DMS 273 treated with DMSO at 0.1 percent for 48 hours (cell line): ENCODE measurements around the gene RIPPLY3.
"Not testable (repeated sequence)": the region's sequence is repeated elsewhere in the genome, so short reads cannot be mapped to it uniquely, and the experiment has no call there.

ENCODE experiments used
- DNase-seq: peaks from one replicate; lab custom pipeline; 2025; lab: John Stamatoyannopoulos, UW

The RIPPLY3 gene

DNA sequence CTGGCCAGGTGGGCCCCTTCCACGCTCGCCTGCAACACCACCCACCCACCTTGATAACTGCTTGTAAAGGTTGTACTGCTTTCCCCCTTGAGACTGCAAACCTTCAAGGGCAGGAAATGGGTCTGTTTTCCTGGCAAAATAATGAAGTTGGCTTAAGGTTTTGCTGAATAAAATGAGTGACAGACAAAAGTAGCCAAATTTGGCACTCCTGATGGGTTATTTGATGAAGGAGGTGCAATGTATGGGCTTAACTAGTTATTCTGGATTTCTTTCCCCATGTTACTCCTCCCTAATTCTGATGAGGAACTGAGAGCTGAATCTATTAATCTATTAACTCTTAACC, 25.5 kb upstream of the RIPPLY3 start:
- no peak for DNase-seq

DNA sequence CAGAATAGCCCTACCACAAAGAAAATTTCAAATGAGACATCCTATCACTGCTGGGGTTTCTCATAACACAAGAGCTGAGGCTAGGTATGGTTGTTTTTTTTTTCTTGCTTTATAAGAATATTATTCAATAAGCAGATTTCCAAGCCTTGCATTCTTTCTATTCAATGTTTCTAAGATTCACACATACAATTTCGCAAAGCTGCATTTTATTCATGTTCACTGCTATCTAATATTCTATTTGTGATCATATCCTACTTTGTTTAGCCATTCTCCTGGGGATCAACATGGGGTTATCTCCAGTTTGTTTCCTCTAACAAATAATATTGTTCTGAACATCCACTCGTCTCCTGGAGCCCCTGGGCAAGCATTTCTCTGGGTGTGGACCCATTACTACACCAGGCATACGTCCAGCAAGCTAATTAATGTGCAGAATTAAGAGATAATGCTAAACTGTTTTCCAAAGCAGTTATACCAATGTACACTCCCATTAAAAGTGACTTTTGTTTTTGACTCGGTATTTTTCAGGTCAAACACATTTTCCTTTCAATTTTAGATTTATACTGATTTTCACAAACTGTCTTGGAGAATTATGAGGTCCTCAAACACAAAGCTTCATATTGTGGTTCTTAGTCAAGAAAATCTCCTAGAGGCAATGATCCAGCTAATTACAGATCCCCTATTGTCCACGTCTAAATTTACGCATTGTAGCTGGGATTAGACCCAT, 24.4 kb upstream of the RIPPLY3 start:
- DNase-seq, result no peak

DNA sequence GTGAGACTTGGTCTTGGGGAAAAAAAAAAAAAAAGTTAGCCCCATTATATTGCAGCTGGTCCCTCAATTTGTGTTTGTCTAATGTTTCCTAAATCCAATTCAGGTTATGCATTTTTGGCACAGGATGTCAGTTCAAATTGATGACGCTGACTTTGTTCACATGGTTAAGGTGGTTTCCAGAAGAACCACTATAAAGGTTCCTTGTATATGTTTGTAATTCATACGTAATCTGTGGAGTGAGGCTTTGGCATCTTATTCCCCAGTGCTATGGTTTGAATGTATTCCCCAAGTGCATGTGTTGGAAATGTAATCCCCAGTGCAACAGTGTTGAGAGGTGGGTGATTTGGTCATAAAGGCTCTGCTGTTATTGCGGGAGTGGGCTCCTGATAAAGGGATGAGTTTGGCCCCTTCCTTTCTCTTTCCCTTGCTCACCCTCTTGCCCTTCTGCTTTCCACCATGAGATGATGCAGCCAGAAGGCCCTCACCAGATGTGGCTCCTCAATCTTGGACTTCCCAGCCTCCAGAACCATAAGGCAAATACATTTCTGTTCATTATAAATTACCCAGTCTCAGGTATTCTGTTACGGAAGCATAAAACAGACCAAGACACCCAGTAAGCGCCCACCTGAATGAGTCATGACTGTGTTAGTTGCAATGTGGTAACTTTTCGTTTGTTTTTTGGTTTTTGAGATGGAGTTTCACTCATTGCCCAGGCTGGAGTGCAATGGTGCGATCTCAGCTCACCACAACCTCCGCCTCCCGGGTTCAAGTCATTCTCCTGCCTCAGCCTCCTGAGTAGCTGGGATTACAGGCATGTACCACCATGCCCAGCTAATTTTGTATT, 20.5 kb upstream of the RIPPLY3 start:
- no peak for DNase-seq

DNA sequence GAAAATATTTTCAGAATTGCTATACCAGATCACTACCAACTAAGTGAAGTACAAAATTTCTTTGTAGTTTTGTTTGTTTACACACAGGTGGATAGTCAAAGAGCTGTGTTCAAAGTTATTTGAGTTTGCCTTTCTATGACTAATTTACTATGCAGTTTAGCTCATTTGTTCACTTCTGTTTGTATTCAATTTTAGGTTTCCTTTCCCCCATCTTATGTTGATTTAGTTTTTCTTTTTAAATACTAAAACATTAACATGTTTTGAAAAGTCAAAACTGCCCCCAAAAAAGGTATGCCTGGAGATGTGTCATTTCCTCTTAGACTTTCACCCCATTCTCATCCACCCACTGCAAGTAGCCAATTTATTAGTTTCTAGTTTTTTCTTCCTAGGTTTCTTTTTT, 18.7 kb upstream of the RIPPLY3 start:
- DNase-seq, result no peak

DNA sequence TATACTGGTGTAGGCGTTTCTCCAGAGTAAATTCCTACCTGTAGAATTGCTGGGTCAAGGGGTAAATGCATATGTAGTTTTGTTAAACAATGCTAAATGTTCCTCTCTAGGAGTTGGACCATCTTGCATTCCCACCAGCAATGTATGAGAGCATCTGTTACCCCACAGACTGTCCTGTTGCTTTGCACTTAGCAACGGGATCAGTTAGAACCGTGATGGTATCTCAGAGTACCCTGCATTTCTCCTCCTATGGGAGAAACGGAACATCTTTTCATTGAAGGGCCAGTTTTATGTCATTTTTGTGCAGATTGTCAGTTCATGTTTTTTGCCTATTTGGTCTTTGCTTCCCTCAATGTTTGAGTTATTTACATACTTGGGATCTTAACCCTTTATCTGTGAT, 18.0 kb upstream of the RIPPLY3 start:
- DNase-seq, result no peak

DNA sequence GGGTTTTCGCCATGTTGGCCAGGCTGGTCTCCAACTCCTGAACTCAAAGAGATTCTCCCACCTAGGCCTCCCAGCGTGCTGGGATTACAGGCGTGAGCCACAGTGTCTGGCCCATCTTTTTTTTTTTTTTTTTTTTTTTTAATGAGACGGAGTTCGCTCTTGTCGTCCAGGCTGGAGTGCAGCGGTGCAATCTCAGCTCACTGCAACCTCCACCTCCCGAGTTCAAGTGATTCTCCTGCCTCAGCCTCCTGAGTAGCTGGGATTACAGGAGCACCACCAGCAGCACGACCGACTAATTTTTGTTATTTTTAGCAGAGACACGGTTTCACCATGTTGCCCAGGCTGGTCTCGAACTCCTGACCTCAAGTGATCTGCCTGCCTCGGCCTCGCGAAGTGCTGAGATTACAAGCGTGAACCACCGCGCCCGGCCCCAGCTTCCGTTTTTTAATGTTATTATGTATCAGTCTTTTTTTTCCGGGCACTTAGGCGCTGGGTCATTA, 17.3 kb upstream of the RIPPLY3 start:
- DNase-seq, result not testable (repeated sequence)

DNA sequence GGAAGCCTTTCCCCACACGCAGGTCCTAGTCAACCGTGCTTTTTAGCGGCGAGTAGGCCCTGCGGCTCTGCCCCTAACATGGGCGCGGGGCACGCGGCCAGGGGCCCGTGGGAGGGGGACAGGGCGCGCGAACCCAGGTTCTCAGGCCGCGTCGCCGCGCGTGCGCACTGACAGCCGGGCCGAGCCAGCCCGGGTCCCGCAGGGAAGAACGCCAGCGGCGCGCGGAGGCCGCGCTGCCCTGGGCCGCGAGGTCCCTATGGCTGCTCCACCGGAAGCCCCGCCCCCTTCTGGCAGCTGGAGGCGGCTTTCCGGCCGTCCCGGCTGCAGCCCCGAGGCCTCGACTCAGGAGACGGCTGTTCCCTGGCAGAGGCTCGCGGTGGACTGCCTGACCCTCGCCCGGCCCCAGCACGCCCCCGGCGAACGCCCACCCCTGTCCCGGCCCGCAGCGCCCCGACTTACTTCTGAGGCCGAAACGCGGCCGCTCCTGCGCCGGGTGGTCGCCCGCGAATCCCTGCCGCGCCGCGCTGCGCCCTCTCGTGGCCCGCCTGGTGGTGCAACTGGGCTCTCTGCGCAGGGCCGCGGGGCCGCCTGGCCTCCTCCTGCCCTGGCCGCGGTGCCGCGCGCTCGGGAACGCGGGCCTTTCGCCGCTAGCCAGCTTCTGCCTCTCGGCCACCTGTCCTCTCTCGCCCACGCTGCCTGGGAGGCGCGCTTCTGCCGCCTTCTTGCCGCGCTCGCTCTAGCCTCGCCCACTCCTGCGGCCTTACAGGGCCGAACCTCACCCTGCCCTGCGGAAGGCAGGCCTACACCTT, 16.6 kb upstream of the RIPPLY3 start:
- peak; percentile 66 for DNase-seq

DNA sequence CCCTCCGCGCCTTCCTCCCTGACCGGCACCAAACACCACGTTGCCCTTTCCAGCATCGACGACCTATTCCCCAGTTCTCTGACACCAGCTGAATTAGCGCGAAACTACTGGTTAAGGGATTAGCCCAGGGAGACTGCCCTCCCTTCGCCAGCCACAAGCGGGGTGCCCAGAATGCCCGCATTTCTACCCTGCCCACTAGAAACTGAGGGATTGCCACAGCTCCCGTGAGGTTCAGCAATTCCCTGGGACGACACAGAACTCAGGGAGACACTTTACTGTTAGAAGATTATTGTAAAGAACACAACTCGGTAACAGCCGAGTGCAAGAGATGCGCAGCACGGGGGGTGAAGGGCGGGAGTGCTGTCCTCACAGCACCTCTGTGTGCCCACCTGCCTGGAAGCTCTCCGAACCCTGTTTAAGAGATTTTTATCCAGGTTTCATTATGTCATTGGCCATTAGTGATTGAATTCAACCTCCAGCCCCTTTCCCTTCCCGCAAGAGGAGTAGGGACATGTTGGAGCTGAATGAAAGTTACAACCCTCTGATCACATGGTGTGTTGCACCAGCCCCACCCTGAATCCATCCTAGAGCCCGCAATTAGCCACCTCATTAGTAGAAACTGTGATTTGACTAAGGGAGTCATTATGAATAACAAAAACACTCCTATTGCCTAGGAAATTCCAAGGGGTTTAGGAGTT, 15.8 kb upstream of the RIPPLY3 start:
- no peak for DNase-seq

DNA sequence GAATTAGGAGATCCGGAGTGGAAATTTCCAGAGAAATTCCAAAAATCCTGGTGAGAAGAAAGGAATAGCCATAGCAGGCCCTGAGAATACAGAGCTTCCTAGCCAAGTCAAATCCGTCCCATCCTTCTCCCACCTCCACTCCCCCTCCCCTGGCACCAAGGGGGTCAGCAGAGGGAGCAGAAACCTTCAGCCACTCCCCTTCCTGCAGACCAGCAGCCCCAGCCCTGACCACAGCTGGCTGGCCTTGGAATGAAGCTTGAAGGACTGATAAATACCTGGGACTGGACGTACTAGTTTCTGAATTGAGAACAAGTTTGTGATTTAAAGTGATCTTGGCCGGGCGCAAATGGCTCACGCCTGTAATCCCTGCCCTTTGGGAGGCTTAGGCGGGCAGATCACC, 13.8 kb upstream of the RIPPLY3 start:
- no peak for DNase-seq

DNA sequence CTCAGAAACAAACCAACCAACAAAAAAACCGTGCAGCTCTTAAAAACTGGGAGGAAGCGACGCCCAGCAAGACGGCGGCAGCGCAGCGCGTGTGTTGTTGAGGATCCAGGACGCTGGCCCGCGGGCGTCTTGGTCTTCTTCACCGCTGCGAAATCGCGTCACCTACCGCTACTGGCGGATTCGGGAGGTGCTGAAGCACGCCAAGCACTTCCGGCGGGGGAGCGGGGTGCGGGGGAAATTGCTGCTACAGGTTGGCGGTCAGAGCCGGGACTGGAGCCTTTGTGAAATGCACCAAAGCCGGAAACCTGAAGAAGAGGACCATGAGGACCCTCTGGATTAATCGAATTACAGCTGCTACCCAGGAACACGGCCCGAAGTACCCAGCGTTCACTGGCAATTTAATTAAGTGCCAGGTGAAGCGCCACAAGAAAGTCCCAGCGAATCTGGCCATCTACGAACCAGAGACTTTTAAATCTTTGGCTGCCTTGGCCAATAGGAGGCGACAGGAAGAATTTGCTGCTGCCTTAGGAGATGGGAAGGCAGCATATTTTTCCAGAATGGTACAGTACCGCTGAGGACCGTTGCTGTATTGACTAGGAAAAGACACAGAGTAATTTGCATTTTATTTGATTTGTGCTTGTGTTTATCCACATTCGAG, 11.9 kb upstream of the RIPPLY3 start:
- no peak for DNase-seq

DNA sequence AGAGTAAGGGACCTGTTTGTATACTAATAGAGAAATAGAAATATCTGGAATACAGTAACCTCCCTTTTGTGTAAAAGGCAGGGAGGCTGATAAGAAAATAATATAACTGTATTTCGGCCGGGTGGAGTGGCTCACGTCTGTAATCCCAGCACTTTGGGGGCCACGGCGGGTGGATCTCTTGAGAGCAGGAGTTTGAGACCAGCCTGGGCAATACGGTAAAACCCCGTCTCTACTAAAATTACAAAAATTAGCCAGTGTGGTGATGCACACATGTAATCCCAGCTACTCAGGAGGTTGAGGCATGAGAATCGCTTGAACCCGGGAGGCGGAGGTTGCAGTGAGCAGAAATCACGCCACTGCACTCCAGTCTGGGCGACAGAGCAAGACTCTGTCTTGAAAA, 11.2 kb upstream of the RIPPLY3 start:
- not testable (repeated sequence) for DNase-seq

DNA sequence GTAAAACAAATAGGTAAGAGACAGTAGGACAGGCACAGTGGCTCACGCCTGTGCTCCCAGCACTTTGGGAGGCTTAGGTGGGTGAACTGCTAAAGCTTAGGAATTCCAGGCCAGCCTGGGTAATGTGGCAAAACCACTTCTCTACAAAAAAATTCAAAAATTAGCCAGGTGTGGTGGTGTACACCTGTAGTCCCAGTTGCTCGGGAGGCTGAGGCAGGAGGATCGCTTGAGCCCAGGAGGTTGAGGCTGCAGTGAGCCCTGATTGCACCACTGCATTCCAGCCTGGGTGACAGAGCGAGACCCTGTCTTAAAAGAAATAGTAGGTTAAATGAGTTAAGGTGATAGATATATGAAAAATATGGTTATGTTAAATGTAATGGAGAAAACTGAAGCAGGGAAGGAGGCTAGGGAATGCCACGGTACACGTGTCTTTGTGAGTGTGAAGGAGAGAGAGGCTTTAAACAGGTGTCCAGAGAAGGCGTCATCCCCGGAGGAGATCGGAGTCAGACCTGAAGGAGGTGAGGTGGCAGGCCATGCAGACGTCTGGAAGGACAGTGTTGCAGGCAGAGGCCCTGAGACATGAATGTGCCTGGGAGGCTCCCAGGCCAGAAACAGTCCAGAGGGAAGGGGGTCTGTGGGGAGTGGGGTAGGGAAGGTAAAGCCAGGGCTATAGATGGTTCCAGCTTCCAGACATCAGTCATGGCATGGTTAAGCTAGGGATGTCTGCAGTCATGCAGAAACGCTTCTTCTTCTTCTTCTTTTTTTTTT, 7.2 kb upstream of the RIPPLY3 start:
- DNase-seq, result no peak

DNA sequence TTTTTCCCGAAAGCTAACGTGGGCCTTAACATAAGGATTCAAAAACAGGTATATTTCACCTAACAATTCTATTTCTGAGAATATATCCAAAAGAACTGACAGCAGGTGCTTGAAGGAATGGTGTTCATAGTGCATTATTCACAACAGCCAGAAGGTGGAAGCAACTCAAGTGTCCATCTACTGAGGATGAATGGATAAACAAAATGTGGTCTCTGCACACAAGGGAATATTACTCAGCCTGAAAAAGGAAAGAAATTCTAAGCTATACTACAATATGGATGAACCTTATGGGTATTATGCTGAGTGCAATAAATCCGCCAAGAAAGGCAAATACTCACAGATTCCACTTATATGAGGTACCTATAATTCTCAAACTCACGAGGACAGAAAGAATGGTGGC, 6.1 kb upstream of the RIPPLY3 start:
- no peak for DNase-seq

DNA sequence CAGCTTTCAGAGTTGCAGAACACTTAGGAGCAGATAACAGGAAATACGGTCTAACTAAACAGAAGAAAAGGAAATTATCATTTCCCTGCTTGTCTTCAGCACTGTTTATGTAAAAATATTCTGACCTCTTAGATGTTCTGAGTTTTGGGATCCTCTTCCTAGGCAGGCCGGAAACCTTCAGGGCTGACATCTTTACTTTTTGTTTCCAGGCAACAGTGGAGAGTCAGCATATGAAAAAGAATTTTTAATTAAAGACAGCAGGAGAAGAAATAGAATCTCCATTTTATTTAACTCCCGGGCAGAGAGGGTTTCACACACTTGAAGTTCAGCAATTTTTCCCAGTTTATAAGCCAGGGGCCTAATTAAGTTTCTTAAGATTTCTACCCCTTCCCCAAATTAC, 5.1 kb upstream of the RIPPLY3 start:
- DNase-seq, result no peak

DNA sequence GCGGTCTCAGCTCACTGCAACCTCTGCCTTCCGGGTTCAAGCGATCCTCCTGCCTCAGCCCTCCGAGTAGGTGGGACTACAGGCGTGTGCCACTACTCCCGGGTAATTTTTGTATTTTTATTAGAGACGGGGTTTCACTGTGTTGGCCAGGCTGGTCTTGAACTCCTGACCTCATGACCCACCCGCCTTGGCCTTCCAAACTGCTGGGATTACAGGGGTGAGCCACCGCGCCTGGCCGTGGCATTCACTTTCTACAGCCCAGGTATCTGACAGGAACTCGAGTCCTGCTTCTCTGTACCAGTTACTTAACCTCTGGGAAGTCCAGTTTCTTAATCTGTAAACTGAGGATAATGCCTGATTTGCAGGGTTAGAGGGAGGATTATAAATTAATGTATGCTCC, 3.7 kb upstream of the RIPPLY3 start:
- DNase-seq, result not testable (repeated sequence)

DNA sequence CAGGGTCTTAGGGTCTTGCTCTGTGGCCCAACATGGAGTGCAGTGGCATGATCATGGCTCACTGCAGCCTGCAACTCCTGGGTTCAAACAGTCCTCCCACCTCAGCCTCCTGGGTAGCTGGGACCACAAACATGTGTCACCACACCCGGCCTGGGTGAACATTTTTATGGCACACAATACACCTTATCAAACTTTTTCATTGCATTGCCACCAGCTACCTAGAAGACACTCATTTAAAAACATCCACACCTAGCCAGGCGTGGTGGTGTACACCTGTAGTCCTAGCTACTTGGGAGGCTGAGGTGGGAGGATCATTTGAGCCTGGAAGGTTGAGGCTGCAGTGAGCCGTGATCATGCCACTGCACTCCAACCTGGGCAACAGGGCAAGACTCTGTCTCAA, 2.6 kb upstream of the RIPPLY3 start:
- DNase-seq, result not testable (repeated sequence)

DNA sequence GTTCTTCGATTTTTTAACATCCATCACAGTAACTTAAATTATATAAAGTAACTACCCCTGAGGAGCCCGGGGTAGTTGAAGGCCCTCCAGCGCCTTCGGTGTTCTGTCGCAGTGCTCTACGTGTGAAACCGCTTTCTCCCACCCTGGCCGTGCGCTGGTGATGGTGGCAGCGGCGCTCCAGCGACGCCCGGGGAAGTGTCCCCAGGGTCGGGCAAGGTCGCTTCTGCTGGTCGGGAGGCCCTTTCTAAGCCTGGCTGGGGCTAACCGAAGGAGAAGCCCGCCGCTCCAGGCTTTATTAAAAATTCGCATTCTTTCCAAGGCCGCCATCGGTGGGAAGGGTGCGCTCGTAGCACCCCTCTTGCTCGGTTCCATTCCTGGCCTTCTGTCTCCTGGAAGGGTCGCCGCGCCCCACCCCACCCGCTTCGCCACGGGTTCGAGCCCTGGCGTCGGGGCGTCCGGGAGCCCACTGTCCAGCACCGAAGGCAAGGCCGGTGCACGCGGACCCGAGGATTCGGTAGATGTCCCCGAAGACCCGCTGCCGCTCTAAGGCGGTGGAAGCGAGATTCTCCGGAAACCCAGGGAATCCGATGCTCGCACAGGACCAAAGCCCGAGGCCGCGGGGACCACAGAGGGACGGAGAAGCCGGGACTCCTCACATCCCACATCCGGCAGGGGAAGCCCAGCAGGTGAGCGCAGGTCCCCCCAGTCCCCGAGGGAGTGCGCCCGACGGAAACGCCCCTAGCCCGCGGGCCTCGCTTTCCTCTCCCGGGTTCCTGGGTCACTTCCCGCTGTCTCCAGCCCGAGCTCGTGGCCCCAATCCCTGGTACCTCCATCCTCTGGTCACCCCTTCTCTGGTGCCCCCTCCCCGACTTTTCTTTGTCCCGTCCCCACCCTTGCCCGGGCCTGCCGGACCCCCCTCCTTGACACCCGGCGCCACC, 685 bp upstream of the RIPPLY3 start:
- no peak for DNase-seq

DNA sequence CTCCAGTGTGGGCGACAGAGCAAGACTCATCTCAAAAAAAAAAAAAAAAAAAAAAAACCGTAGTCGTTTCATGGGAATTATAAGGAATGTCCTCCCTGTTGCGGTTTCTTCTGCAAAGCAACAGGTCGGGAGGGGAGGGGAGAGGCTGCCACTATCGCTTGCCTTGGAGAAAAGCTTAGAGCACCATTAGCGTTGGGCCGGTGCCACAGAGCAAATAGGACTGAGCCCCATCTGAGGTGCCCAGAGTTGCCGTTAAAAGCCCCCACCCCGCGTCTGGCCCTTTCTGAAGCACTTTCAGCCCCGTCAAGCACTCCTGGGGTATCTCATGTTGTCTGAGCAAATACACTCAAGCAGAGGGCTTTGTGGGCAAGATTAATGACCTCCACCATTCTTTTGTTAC, 2.2 kb downstream of the RIPPLY3 start:
- no peak for DNase-seq

DNA sequence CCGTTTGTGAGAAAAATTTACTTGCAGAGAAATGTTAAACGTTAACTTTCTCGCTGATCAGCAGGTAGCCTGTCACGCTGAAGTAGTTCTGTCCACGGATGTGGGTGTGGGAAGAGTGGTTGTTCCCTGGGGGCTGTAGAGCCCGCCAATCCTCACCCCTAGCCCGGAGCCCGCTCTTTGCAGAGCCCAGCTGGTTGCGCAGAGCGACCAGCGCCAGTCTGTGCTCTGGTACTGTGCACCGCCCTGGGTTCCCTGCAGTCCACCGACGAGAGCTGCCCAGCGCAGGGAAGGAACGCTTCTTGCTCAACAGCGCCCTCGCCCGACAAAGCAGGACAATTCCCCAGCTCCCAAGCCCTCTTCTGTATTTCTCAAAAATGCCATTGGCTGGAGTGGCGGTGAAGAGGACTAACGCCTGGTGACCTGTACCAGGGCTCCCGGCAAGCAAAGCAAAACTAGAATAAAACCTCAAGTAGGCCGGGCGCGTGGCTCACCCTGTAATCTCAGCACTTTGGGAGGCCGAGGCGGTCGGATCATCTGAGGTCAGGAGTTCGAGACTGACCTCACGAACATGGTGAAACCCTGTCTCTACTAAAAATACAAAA, 3.3 kb downstream of the RIPPLY3 start:
- peak; percentile 81 for DNase-seq
